ENCODE results near the gene ZNF808.
A peak's percentile ranks its signal among the peaks of the same experiment; 100 is the strongest.
"Not testable (repeated sequence)": the region's sequence is repeated elsewhere in the genome, so short reads cannot be mapped to it uniquely, and the experiment has no call there.

Gene ZNF808

DNA sequence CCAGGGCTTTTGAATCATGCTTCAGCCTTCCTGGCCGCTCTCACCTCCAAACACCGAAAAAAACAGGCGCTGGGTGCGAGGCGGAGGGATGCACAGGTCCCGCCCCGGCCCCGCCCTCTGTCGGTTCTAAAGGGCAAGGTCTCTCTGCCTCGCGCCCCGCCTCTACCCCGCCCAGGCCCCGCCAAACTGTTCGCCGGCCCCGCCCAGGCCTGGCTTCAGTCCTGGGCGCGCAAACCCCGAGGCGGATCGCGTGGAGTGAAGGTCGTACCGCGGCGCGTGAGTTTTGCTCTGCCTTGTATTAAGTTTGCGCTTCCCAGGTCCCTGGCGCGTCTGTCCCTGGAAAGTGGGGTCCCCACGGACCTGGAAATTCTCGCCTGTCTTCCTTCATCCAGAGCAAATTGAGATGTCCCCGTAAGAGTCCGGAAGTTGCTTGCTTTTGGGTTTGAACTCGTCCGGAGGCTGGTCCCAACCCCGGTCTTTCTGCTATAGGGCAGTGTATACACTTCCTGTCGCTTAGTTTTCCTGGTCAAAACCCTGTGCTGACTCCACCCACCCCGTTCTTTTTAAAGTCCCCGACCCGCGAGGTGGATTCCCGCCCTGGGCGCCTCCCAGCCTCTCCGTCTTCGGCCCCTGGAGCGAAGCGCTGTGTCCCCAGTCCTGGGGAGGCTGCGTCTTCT is 8.4 kb downstream of the ZNF808 start:
- H3K4me2 ChIP-seq, result peak overlapping the region; percentile 92 to 99 (median 96)
- peaks cover 29 to 60% (median 52%) of the 10 kb centered on the region in 11 experiments for H3K36me3 ChIP-seq
- H4K20me1 ChIP-seq, result peaks cover 0 to 30% (median 2%) of the 10 kb centered on the region in 11 experiments; a peak in 7 of 22 replicates
- no peaks in the 10 kb centered on the region for H3K27me3 ChIP-seq
- peak overlapping the region; percentile 84 to 93 (median 89) for H3K9ac ChIP-seq
- H3K27ac ChIP-seq, result peak overlapping the region; percentile 59 to 95 (median 87)
- peaks cover 24 to 59% (median 33%) of the 10 kb centered on the region in 11 experiments; a peak in 21 of 22 replicates for H3K9me3 ChIP-seq (replicated peaks in 1 of 11)
- TF ChIP-seq Cebpa-rat (IDR thresholded peaks at IDR 0.05), result no peak
- peak overlapping the region; percentile 71 to 87 (median 74) for H3K4me3 ChIP-seq
- peaks cover 22 to 68% (median 44%) of the 10 kb centered on the region in 10 experiments for H3K4me1 ChIP-seq

DNA sequence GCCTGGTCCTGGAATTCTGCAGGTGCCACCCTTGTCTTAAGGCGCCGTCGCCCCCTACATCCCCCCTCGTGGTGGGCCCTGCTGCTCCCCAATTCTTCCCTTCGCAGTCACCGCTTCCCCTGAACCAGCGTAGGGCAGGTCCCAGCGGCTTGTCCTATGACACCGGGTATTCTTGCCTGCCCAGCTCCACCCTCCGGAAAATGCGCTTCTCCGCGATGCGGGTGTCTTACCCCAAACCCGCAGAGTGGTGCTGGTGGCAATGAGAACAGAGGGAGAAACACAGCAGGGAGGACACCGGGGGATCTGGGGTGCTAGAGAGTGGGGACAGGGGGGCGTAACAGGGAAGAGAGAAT is 9.0 kb downstream of the ZNF808 start:
- Histone ChIP-seq H3K4me1 (peaks cover 22 to 72% (median 43%) of the 10 kb centered on the region in 10 experiments), H3K36me3 (peaks cover 33 to 65% (median 52%) of the 10 kb centered on the region in 11 experiments), H3K27me3 (no peaks in the 10 kb centered on the region), H4K20me1 (peaks cover 0 to 30% (median 4%) of the 10 kb centered on the region in 11 experiments; a peak in 6 of 22 replicates), H3K27ac (peak overlapping the region; percentile 59 to 95 (median 87)), H3K9me3 (replicated peaks in 1 of 11) (peaks cover 24 to 64% (median 37%) of the 10 kb centered on the region in 11 experiments; a peak in 21 of 22 replicates), H3K9ac (peak overlapping the region; percentile 84 to 93 (median 89)), H3K4me2 (peak overlapping the region; percentile 92 to 99 (median 96)), H3K4me3 (peak overlapping the region; percentile 71 to 87 (median 74))
- TF ChIP-seq Cebpa-rat (IDR thresholded peaks at IDR 0.05), result no peak

DNA sequence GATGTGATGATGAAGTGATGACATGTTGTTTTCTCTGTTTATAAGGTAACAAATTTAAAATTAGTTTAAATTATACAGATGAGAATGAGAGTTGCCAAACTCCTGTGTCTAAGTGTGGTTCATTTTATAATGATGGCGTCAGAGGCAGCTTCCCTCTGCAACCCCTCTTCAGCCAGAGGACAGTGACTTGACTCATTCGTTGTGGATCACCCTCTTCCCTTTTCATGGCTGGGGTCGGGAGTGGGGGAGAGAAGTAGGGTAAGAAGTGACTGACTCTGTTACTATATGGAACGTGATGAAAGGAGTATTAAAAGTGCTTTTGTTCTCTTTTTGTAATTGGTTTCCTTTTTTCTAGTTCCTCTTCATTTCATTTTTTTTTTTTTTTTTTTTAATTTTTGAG is 11.3 kb downstream of the ZNF808 start:
- H3K4me3 ChIP-seq, result peak overlapping the region in 3 of 10 experiments; percentile 5 to 44 (median 22); a peak in 2 of 20 replicates
- peak overlapping the region in 5 of 11 experiments; percentile 32 to 70 (median 58); a peak in 9 of 22 replicates for H3K27ac ChIP-seq
- peak overlapping the region in 5 of 11 experiments; percentile 46 to 98 (median 94); a peak in 10 of 22 replicates for H3K4me2 ChIP-seq
- TF ChIP-seq Cebpa-rat (IDR thresholded peaks at IDR 0.05), result 0 out of 22 replicates have a peak, but pooled peaks of 1 of the 11 experiments have one; percentile 22
- peaks cover 30 to 59% (median 50%) of the 10 kb centered on the region in 11 experiments for H3K36me3 ChIP-seq
- peaks cover 27 to 73% (median 46%) of the 10 kb centered on the region in 11 experiments for H3K9me3 ChIP-seq (replicated peaks in 1 of 11)
- H3K27me3 ChIP-seq, result not testable (repeated sequence)
- H4K20me1 ChIP-seq, result peaks cover 0 to 52% (median 4%) of the 10 kb centered on the region in 11 experiments; a peak in 11 of 22 replicates
- H3K9ac ChIP-seq, result peak overlapping the region in 2 of 11 experiments; percentile 33 to 44; a peak in 3 of 22 replicates
- H3K4me1 ChIP-seq, result peaks cover 39 to 82% (median 56%) of the 10 kb centered on the region in 10 experiments

DNA sequence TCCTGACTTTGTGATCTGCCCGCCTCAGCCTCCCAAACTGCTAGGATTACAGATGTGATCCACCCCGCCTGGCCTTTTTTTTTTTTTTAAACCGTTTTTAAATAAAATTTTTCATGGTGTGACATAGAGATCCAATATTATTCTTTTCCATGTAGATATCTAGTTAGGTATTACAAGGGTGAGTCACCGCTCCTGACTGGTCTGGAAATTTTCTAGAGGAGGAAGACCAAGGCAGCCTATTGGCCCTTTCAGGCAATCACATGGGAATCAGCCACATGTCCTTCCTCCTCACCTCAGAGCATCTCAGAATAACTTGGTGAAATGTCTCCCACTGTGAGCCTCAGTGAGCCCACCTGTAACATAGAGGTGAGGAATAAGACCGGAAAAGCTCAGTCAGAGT is 13.7 kb downstream of the ZNF808 start:
- not testable (repeated sequence) for H3K4me2 ChIP-seq, H3K9ac ChIP-seq, H3K4me3 ChIP-seq, H3K27ac ChIP-seq, H3K27me3 ChIP-seq
- Histone ChIP-seq H4K20me1 (peaks cover 0 to 52% (median 3%) of the 10 kb centered on the region in 11 experiments; a peak in 11 of 22 replicates), H3K4me1 (peaks cover 28 to 65% (median 42%) of the 10 kb centered on the region in 10 experiments), H3K9me3 (replicated peaks in 1 of 11) (peaks cover 48 to 96% (median 70%) of the 10 kb centered on the region in 11 experiments), H3K36me3 (peaks cover 50 to 76% (median 70%) of the 10 kb centered on the region in 11 experiments)

DNA sequence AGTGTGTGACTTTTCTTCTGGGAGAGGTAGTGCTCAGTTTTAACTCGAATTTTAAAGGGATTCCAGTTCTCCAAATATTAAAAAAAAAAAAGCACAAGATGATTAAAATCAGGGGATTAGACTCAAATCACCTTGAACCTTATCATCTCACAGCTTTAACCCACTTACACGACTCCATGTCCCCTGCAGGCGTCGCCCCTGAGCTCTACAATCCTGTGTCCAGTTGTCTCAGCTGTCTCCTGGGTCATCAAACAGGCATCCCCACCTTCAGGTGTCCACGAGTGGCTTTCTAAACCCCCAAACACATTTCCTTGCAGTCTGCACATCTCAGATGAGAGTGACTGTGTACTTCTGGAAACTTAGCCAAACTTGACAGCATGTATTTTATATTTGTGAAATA is 14.1 kb downstream of the ZNF808 start:
- no peaks in the 10 kb centered on the region for H3K27me3 ChIP-seq
- no peak overlapping the region for H3K27ac ChIP-seq
- H3K4me1 ChIP-seq, result peaks cover 25 to 61% (median 39%) of the 10 kb centered on the region in 10 experiments
- peaks cover 54 to 81% (median 74%) of the 10 kb centered on the region in 11 experiments for H3K36me3 ChIP-seq
- no peak overlapping the region for H3K4me3 ChIP-seq
- peak overlapping the region in 2 of 11 experiments; percentile 78 to 80; a peak in 2 of 22 replicates for H3K4me2 ChIP-seq
- peaks cover 0 to 48% (median 3%) of the 10 kb centered on the region in 11 experiments; a peak in 11 of 22 replicates for H4K20me1 ChIP-seq
- H3K9ac ChIP-seq, result no peak overlapping the region
- no peak for TF ChIP-seq Cebpa-rat (IDR thresholded peaks at IDR 0.05)
- H3K9me3 ChIP-seq (replicated peaks in 1 of 11), result peaks cover 53 to 99% (median 74%) of the 10 kb centered on the region in 11 experiments

DNA sequence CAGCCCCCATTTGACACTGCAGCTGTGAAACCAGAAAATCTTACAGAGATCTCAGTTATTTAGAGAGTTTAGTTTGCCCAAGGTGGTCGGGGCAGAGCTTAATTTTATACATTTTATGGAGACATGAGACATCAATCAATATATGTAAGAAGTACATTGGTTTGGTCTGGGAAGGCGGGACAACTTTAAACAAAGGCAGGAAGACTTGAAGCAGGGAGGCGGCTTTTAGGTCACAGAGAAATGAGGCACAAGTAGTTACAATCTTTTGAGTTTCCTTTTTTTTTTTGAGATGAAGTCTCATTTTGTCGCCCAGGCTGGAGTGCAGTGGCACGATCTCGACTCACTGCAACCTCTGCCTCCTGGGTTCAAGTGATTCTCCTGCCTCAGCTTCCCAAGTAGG is 15.1 kb downstream of the ZNF808 start:
- H3K4me2 ChIP-seq, result peak overlapping the region; percentile 41 to 85 (median 74)
- peaks cover 0 to 39% (median 3%) of the 10 kb centered on the region in 11 experiments; a peak in 10 of 22 replicates for H4K20me1 ChIP-seq
- H3K9me3 ChIP-seq (replicated peaks in 1 of 11), result peaks cover 62 to 100% (median 83%) of the 10 kb centered on the region in 11 experiments
- peak overlapping the region in 9 of 11 experiments; percentile 0 to 52 (median 12); a peak in 5 of 22 replicates for H3K9ac ChIP-seq
- H3K4me3 ChIP-seq, result peak overlapping the region in 3 of 10 experiments; percentile 16 to 36 (median 26); a peak in 2 of 20 replicates
- peaks cover 63 to 86% (median 84%) of the 10 kb centered on the region in 11 experiments for H3K36me3 ChIP-seq
- not testable (repeated sequence) for H3K27me3 ChIP-seq
- H3K27ac ChIP-seq, result peak overlapping the region in 9 of 11 experiments; percentile 12 to 61 (median 40); a peak in 12 of 22 replicates
- H3K4me1 ChIP-seq, result peaks cover 17 to 51% (median 31%) of the 10 kb centered on the region in 10 experiments

DNA sequence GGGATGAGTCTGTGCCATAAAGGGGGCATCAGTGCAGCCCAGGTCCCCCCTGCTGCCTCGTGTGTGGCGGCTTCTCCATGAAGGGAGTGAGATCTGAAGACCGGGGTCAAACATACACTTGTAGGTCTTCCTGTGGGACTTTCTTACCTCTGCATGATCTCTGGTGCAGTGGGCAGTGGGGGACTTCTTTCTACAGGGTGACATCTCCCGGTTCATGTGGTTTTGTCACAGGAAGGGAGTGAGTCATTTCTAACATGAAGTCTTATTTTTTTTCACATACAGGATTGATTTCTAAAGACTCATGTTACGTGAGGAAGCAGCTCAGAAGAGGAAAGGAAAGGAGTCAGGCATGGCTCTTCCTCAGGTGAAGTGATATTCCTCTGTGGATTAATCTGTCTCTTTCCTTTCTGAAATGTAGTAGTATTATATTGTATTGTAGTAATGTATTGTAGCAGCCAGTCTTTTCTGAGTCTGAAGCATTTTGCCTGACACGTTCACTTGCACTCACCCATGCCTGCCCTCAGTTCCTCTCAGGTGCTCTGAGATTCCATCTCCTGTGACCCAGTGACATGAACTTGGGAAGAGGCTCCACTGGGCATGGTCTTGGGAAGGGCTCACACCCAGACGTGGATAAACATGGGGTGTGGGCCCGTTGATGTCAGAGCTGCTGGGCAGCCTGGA is 15.7 kb downstream of the ZNF808 start:
- H3K4me1 ChIP-seq, result peaks cover 17 to 46% (median 28%) of the 10 kb centered on the region in 10 experiments
- H3K36me3 ChIP-seq, result peaks cover 69 to 91% (median 86%) of the 10 kb centered on the region in 11 experiments
- H3K9ac ChIP-seq, result peak overlapping the region in 9 of 11 experiments; percentile 0 to 52 (median 28); a peak in 9 of 22 replicates
- H3K4me2 ChIP-seq, result peak overlapping the region; percentile 41 to 85 (median 74)
- peaks cover 63 to 100% (median 85%) of the 10 kb centered on the region in 11 experiments for H3K9me3 ChIP-seq (replicated peaks in 1 of 11)
- H4K20me1 ChIP-seq, result peaks cover 0 to 39% (median 3%) of the 10 kb centered on the region in 11 experiments; a peak in 10 of 22 replicates
- no peaks in the 10 kb centered on the region for H3K27me3 ChIP-seq
- no peak for TF ChIP-seq Cebpa-rat (IDR thresholded peaks at IDR 0.05)
- peak overlapping the region in 3 of 10 experiments; percentile 16 to 36 (median 26); a peak in 4 of 20 replicates for H3K4me3 ChIP-seq
- peak overlapping the region in 9 of 11 experiments; percentile 12 to 63 (median 44); a peak in 14 of 22 replicates for H3K27ac ChIP-seq

DNA sequence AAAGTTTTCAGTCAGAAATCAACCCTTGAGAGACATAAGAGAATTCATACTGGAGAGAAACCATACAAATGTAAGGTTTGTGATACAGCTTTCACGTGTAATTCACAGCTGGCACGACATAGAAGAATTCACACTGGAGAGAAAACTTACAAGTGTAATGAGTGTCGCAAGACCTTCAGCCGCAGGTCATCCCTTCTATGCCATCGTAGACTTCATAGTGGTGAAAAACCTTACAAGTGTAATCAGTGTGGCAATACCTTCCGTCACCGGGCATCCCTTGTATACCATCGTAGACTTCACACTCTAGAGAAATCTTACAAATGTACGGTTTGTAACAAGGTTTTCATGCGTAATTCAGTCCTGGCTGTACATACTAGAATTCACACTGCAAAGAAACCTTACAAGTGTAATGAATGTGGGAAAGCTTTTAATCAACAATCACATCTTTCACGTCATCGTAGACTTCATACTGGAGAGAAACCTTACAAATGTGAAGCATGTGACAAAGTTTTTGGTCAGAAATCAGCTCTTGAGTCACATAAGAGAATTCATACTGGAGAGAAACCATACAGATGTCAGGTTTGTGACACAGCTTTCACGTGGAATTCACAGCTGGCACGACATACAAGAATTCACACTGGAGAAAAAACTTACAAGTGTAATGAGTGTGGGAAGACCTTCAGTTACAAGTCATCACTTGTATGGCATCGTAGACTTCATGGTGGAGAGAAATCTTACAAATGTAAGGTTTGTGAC is 26.9 kb downstream of the ZNF808 start:
- H3K27me3 ChIP-seq, result peaks cover 0 to 4% (median 0%) of the 10 kb centered on the region in 11 experiments; a peak in 2 of 22 replicates
- TF ChIP-seq Cebpa-rat (IDR thresholded peaks at IDR 0.05), result peak in 2 of 11 experiments; percentile 41 to 59; a peak in 2 of 22 replicates
- H3K4me1 ChIP-seq, result no peaks in the 10 kb centered on the region
- H4K20me1 ChIP-seq, result no peaks in the 10 kb centered on the region
- peak overlapping the region; percentile 8 to 43 (median 34); a peak in 16 of 20 replicates for H3K4me3 ChIP-seq
- no peak overlapping the region for H3K4me2 ChIP-seq
- H3K9ac ChIP-seq, result no peak overlapping the region
- peaks cover 100% of the 10 kb centered on the region in 11 experiments for H3K36me3 ChIP-seq
- peaks cover 100% of the 10 kb centered on the region in 11 experiments for H3K9me3 ChIP-seq (replicated peaks in 1 of 11)
- no peak overlapping the region for H3K27ac ChIP-seq
